Left cardiac atrium (tissue), 4 donors: ENCODE measurements around the gene FAM120AOS. TPM values are rescaled to one million over a fixed set of nuclear protein-coding genes. Genes with fewer than 3 reads are reported as not detected.

Source experiments
- ATAC-seq, 2 donors: fragments of 200-7000 bp; cut with Tn5 transposase; one replicate each; pipeline ENCODE4 v1.9.1; 2020; ENCODE audit warnings: mild to moderate bottlenecking in 2 of 2, moderate library complexity in 2 of 2
- DNase-seq: peaks from one replicate; pipeline ENCODE4 v3.0.0-alpha.2; 2020
- intact Hi-C, 2 donors: fragments of 100-400 bp; cut with DNase I; formaldehyde crosslinking; loops; one replicate each; pipeline versions ENCODE4 v1.14.1 to v1.15.1; 2022 to 2023
- total RNA-seq, 2 donors: library from RNA; stranded (reverse); fragmentation: NEBNext Ultra II Directional; extraction: Animal tissue kit (Norgen Biotek cat#: 25700); gene quantifications; one replicate each; pipeline ENCODE4 v1.2.1, GENCODE V29; 2021
- donor health status: DM: no; HTN: yes; CAD: no.
- donor health status: DM: no; HTN: yes; CAD: no; lungs with severe emphysema.
- donor health status: DM: yes; HTN: yes; CAD: no.
- donor health status: Dilated cardiomyopathy.

Gene FAM120AOS
- total RNA-seq, 2 donors from 2014 or later: 34.5 to 34.7 TPM

DNA sequence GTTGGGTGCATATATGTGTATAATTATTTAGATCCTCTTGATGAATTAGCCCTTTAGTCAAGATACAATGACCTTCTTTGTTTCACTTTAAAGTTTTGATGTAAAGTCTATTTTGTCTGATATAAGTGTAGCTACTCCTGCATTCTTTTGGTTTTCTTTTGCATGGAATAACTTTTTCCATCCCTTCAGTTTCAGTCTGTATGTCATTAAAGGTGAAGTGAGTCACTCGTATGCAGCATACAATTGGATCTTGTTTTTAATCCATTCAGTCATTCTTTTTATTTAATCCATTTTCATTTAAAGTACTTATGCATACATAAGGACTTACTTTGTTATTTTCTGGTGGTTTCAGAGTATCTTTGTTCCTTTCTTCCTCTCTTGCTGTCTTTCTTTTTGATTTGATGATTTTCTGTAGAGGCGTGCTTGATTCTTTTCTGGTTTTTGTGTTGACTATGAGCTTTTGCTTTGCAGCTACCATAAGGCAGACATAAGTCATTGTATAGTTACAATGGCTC, 38.1 kb downstream of the FAM120AOS start:
- DNase-seq: no peak
- intact Hi-C loops: no loop called here
- no peak for ATAC-seq

GRCh38 chr9:93413530-93413929, 39.9 kb downstream of the FAM120AOS start:
- no peak for DNase-seq
- no peak for ATAC-seq

DNA sequence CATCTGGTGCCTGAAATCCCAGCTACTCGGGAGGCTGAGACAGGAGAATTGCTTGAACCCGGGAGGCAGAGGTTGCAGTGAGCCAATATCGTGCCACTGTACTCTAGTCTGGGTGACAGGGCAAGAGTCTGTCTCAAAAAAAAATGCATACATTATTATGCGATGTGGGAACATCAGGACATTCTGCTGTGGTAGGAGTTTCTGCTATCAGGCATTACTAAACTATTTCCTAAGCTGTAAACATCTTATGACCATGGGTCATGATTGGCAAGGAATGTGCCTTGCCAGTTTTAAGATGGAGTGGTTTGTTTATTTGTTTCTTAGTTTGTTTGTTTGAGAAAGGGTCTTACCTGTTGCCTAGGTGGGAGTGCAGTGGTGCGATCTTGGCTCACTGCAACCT, 47.0 kb downstream of the FAM120AOS start:
- ATAC-seq: no peak
- DNase-seq: no peak
- intact Hi-C loops: no loop called here

More at GRCh38 chr9:93413530-93413929, 39.9 kb downstream of the FAM120AOS start:
- intact Hi-C loops: no loop called here

GRCh38 chr9:93398471-93398870, 54.9 kb downstream of the FAM120AOS start:
- intact Hi-C loops: no loop called here
- no peak for DNase-seq
- ATAC-seq: no peak

GRCh38 chr9:93397661-93398373, 55.6 kb downstream of the FAM120AOS start:
- DNase-seq: no peak
- ATAC-seq: peak in 1 of 2 donors; percentile 12
- intact Hi-C loops: no loop called here

Other genes starting within 250 kb of the FAM120AOS start
- 10 to 100 TPM; 79.6 to 79.7 TPM for gene FAM120A, start 1.9 kb downstream of the FAM120AOS start, total RNA-seq
- gene PHF2, start 123.0 kb upstream of the FAM120AOS start, total RNA-seq: 10 to 100 TPM; 25.7 to 27.7 TPM